Fibroblast of the conjunctiva (primary cell): ENCODE results near the gene ARMH3.
"Not testable (repeated sequence)": the region's sequence is repeated elsewhere in the genome, so short reads cannot be mapped to it uniquely, and the experiment has no call there.

ENCODE experiments used
- DNase-seq: peaks from one replicate; pipeline ENCODE4 v3.0.0-alpha.2; 2010; ENCODE audit warnings: low read depth

ARMH3 gene

DNA sequence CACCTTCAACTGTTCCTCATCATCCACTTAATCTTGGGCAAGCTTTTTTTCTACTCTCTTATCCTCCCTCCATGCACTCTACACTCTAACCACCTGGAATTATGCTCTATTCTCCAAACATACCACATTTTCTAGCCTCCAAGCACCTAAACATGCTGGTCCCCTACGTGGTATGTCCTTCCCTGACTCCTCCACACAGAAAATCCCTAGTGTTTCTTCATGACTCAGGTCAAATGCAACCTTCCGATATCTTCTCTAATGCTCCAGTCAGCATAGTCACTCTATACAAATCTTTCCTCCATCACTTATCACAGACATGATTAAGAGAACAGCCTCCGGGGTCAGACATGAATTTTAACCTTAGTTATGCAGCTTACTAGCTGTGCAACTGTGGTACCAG, 68.8 kb downstream of the ARMH3 start:
- DNase-seq: no peak

DNA sequence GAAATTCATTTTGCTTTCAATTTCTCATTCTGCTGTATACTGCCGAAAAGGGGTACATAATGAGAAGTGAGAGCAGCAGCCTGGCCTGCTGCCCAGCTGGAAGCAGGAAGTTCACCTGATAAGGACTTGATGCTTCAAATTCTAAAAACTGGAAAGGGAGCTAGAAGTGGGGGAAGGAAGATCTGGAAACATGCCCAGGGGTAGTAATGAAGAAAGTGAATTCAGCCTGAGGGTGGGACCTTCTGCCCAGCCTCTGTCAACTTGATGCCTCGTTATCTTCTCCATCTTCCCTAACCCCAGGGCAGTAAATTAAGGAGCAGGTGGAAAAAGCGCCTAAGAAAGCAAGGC, 69.4 kb downstream of the ARMH3 start:
- no peak for DNase-seq

DNA sequence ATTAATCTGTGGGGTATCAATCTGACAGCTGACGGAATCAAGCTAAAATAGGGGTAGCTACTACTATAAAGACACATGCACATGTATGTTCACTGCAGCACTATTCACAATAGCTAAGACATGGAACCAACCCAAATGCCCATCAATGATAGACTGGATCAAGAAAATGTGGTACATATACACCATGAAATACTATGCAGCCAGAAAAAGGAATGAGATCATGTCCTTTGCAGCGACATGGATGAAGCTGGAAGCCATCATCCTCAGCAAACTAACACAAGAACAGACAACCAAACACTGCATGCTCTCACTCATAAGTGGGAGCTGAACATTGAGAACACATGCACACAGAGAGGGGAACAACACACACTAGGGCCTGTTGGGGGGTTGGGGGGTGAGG, 75.3 kb downstream of the ARMH3 start:
- not testable (repeated sequence) for DNase-seq

DNA sequence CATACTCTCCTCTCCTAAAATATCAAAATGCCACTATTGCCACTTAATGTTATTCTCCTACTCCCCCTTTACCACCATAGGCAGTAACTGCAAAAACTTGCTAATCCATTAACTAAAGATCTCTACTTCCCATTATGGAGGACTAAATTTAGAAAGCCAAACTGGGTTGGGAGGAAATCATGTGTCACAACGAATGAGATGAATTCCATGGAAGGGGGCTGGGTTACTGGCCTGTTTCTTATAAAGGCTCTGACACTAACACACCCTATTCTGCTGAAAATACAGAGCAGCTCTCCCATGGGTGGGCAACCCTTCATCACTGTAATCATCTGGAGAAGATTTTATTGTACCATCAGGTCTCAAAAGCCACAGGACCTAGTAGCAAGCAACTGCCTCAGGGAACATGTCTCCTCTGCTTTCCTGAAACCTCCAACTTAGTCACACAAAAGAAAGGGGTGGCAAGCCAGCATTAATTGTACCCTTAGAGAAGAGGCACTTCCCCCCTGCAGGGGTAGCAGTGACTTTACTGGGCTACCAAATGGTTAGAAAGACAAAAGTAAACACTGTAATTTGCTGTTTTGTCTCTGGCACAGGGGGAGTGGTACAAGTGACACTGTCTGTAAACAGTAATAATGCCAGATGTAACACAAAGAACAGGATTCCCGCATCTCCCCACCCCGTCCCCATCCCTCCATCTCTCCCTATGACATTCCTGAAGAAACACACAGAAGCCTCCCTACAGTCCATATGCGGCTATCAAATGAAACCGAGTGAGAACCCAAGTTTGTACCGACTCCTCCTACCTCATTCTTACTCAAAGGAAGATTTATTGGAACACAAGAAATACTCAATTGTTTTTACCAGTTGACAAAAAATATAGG, 81.6 kb downstream of the ARMH3 start:
- no peak for DNase-seq

DNA sequence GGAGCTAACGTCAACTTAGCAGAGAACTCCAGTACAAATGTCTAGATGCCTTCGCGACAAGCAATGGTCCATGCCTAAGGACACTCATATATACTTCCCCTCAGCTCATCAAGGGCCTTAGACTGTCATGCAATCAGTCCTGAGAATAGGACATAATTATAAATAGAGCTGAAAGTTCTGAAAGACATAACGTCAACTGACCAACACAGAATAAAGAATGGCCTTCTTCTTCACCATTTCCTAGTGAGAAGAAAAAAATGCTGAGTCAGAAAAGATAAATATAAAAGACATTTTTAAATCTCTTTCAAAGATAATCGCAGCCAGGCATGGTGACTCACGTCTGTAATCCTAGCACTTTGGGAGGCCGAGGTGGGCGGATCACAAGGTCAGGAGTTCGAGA, 83.2 kb downstream of the ARMH3 start:
- no peak for DNase-seq

DNA sequence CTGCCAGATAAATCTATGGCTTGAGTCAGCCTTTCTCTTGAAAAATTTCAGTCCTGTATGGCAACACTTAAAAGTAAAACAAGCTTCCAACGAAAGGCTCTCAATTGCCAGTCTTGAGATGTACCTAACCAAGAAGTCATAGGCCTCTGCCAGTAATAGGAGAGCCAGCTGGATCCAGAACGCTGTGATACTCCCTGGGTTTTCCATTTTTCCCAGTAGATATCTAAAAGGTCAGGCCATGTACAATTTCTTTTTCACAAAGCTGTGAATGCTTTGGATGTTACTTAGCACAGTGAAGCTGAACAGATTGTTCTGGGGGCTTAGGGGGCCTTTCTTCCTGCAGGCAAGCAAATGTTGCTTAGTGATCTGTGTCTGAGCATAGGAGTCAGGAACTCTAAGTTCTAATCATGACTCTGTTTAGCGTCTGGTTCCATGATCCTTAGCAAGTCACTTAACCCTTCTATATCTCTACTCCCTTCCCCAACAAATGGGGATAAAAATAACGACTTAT, 86.5 kb downstream of the ARMH3 start:
- no peak for DNase-seq

DNA sequence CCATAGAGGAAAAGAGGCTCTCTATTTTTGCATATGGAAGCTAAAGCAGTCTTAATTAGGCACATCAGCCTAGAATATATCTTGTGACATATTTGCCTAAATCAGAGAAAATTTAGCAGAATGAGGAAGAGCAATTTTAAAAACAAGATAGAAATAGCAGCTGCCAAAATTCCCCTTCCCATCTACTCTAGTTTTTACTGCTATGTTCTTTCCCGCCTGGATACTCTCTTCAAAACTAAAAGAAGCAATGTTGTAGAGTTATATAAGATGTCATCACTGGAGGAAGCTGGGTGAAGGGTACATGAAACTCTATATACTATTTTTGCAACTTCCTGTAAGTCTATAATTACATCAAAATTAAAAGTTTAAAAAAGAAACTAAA, 87.0 kb downstream of the ARMH3 start:
- no peak for DNase-seq

DNA sequence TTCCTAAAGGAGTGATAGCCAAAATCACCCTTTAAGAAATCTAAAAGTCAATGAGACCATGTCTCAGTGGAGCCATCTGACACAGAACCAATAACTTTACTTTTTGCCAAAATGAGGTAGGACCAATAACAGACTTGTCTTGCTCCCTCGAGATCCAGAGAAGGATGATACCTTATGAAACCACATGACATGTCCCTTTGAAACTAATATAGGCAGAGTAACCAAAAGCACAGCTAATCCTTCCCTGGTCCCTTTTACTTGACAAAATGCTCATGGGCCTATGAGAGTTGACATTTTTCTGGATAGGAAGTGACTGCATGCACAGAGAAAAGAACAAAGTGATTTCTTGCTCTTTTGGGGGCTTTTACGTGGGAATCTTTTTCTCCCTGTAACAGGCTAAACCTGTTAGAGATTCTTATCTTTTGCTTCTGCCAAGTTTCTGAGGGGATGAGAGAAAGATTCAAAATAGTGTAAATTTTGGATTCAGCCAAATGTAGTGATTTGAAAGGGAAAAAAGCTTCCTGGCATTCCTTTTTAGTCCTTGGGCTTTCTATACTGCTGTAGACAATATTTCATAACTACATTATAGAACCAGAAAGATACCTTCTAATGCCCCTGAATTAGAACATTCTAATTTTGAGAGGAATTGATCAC, 87.6 kb downstream of the ARMH3 start:
- DNase-seq: no peak

DNA sequence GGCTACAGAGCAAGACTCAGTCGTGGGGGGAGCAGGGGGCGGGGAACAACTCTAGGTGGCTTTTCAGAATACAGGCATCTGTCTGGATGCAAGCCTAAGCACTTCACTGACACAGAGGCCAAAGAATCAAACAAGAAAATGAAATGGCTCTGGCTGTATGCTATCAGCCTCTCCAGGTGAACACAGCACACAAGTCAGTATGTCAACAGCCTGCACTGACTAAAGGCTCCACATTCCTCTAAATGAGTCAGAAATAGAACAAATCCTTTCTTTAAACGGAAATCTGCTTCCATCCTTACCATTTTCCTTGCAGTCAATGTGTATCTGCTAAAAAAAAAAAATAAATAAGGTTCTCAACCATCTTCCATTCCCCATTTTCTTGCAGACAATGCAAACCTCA, 88.3 kb downstream of the ARMH3 start:
- no peak for DNase-seq

DNA sequence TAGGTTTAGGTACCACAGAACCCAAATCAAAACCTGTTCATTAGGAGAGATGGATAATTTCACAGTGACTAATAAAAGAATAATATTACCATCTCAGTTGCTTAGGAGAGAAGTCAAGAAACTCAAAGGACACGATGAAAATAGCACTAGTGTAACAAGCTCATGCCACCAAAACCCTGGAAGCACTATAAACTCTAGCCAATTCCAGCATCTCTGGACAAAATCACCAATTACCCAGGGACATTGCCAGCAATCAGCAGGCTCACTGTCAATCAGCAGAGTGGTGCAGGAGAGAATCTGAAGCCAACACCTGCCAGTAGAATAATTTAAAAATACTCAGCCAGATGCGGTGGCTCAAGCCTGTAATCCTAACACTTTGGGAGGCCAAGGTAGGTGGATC, 88.9 kb downstream of the ARMH3 start:
- DNase-seq: no peak

DNA sequence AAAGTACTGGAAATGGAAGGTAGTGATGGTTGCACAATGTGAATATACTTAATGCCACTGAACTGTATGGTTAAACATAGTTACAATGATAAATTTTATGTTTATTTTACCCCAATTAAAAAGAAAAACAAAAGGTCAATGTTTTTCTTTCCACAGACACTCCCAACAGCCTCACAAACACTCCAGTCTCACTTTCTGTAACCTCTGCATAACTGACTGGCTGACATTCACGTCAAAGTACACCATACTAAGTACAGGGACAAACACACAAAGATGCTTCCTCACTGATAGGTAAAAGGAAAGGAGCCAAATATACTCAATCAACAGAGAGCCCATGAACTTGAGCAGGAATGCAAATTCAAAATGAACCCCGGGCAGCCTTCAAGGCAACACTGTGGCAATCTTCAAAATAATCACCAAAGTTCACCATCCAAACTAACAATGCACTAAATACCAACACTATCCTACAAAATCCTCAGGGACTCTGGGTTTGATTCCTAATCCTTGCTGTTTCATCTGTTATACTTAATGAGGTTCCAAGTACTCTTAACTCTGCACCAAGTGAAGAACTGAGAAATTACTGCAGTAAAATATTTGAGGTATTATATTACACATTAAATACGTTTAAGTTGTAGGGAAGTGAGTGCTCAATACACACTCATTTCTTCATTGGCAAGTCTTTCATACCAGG, 90.8 kb downstream of the ARMH3 start:
- DNase-seq: no peak

DNA sequence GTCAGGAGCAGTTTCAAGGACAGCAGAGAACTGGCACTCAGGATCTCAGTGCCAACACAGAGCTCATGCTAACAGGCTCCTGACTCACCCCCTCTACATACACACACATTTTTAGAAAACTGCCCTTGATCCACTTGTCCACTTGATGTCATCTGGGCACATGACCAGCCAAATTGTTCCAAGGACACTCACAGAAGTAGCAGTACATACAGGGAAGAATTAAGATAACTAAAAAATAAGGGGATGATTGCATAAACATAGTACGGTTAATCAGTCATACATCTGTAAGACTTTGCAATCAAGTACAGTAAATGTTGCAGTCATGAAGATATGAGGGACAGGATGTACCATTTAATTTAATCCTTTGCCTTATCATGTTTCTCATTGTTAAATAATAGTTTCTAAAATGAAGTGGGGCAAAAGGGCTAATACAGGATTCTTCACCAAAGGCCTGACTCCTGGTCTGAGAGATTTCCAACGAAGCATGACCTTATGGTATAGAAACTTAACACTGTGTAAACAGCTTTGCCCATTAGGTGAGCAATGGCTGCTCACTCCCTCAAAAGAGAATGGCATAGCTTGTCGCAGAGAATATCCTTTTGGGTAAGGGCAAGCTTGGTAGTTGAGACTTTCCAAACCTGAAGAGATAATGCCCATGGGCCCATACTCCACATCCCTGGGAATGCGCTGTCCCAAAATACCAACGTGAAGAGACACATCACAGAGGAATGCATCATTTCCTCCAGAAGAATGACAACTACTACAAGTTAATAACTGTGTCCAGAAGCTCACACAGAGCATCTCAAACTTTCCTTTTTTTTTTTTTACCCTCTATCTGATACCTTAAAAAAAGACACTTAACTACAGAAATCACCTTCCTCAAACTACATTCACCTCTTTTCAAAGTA, 94.1 kb downstream of the ARMH3 start:
- DNase-seq: peak; percentile 33

DNA sequence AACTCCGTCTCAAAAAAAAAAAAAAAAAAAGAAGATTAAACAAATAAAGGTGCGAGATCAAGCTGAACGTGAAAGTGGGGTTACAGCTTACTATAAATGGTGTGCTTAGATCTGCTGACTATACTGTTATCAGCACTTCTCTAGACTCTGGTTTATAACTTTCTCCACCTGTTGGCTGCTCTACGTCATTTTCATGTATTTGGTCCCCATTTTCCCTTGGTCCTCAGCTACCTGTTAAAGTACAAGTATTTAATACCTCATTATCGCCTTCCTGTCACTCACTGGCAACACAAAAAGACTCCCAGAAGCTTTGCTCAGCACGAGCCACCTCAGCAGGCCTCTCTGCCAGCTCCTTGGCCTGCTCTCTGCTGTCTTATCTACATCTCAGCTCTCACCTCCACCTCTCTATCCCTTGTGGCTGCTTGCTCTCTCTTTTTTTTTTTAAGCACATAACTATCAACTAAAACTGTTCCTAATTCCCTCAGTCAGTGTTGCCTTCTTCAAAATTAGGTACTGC, 95.0 kb downstream of the ARMH3 start:
- DNase-seq: no peak

DNA sequence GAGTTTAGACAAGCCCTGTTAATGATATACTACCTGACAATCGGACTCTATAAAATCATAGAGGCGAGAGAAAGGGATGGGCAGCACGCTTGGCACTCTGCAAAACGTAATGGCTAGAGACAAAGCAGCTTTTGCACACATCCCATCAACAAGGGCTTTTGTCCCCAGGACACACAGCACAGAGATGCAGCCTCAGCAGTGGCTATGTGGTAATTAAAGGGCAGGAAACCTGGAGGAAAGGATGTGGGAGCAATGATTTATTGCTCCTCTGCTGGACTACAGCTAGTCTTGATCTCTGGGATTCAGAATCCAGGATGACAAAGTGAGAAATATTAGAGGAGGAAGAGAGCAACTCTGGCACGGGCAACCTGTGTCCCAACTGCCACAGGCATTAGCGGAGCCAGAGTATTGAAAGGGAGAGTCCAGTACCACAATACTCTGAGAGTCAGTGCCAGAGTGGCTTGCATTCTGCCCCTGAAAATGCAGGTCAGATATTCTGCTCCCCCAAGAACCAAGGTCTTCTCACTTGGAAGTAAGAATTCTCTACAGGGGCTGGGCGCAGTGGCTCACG, 96.5 kb downstream of the ARMH3 start:
- no peak for DNase-seq

DNA sequence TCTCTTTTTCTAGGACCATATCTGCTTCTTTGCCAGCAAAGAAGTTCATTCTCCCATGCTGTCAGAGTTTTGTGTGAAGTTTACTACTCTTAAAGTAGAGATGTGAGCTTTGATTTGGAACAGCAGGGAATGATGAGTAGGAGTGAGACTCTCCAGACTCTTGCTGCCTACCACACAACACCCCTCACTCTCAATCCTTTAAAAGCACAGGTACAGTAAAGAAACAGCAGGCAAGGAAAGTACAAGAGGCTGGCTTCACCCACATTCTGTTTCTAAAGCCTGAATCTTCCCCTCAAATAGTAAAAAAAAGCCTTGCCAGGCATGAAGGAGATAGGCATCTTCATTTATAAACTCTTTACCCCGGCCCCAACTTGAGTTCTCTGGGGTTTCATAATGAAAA, 97.3 kb downstream of the ARMH3 start:
- no peak for DNase-seq

DNA sequence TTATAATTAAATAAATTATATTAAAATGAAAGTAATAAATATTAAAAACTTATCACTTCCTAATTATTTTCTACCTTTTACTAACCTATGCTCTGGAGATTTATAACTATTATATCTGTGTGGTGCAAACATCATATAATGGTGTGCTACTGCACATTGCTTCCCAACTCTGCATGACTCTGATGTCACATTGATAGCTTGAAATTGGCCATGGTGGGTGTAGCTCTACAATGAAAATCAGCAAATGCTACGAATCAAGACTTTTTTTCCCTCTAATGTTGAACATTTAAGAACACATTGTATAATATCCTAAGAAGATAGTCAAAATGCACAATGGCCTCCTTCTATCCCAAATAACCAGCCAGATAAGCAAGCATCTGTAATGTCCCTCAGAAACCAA, 99.1 kb downstream of the ARMH3 start:
- DNase-seq: no peak

DNA sequence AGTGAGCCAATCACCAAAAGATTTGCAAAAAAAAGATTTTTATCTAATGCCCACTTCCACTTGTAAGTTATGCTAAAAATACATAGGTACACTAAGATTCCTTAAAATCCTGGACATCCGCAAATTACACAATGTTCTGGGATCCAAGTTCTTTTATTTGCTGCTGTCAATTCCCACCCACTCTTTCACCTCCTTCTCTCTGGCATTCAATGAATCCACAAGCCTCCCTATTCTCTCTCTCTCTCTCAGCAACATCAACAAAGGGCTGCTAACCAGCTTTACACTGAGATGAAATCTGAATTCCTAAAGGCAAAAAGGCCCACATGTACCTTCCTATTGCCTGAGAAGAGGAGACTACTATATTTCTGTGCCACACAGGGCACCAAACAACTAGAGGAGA, 99.9 kb downstream of the ARMH3 start:
- DNase-seq: no peak

DNA sequence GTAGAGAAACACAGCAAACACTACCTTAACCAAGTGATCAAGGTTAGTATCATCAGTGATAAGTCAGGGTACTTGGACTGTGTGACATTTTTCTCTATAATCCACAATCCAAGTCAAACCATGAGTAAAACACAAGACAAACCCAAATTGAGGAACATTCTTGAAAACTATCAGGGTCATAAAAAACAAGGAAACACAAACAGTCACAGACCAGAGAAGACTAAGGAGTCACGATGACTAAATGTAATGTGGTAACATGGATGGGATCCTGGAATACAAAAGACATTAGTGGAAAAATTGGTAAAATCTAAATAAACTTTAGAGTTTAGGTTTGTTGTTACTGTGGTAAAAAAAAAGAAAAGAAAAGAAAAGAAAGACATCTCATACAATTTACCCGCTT, 103.8 kb downstream of the ARMH3 start:
- DNase-seq: no peak

DNA sequence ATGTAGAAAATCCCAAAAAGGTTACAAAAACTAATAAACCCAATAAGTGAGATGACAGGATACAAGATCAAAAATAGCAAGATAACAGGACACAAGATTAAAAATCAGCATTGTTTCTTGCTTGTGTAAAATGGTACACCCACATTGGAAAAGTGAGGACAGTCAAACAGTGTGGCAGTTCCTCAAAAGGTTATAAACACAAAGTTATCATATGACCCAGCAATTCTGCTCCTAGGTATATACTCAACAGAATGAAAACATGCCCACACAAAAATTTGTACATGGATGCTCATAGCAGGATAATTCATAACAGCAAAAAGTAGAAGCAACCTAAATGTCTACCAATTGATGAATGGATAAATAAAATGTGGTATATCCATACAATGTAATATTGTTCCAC, 105.8 kb downstream of the ARMH3 start:
- no peak for DNase-seq

DNA sequence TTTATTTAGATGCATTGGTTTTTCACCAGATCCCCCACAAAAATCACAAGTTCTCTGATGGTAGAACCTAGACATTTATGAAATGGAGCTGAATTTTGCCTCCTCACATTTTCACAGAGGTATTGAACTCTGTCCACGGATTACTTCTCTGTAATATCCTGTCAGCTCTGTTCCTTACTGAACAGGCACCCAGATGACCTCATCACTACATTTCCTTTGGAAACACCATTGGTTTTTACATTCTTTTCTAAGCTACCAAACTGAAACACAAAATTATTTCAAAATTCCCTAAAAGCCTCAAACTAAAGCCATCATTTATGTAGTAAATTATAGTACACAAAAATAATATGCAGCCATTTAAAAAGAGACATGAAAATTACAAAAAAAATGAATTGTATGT, 114.1 kb downstream of the ARMH3 start:
- no peak for DNase-seq

DNA sequence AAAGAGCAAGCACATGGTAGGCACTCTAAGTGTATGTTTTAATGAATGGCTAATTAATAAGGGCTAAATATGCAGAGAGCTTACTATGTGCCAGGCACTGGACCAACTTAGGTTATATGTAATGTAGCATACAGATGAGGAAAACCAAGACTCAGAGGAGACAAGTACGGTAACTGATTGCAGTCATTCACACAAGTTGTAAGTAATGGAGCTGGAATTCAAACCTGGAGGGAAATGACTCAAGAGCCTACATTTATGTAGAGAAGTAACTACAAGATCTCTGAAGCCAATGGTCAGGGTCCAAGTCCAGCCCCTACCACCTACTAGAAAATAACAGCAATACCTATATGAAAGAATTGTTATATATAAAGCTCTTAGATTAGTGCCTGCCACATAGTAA, 115.1 kb downstream of the ARMH3 start:
- peak; percentile 21 for DNase-seq
